ENCODE data around the gene MEIS2.

GRCh38 chr15:36881516-36881915 is 218.8 kb downstream of the MEIS2 start:
- TF ChIP-seq, protein P1, sequence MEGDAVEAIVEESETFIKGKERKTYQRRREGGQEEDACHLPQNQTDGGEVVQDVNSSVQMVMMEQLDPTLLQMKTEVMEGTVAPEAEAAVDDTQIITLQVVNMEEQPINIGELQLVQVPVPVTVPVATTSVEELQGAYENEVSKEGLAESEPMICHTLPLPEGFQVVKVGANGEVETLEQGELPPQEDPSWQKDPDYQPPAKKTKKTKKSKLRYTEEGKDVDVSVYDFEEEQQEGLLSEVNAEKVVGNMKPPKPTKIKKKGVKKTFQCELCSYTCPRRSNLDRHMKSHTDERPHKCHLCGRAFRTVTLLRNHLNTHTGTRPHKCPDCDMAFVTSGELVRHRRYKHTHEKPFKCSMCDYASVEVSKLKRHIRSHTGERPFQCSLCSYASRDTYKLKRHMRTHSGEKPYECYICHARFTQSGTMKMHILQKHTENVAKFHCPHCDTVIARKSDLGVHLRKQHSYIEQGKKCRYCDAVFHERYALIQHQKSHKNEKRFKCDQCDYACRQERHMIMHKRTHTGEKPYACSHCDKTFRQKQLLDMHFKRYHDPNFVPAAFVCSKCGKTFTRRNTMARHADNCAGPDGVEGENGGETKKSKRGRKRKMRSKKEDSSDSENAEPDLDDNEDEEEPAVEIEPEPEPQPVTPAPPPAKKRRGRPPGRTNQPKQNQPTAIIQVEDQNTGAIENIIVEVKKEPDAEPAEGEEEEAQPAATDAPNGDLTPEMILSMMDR (IDR thresholded peaks at IDR 0.05): no peak
- no peak for TF ChIP-seq POLR2A (IDR thresholded peaks at IDR 0.05)
- TF ChIP-seq POLR2AphosphoS5 (IDR thresholded peaks at IDR 0.05; ENCODE audit: insufficient read depth in 1 of 2, low read depth in 1 of 2): no peak

All from vagina (tissue), 2 donors.